ENCODE data around the gene PTCH2.
"Not testable (repeated sequence)": the region's sequence is repeated elsewhere in the genome, so short reads cannot be mapped to it uniquely, and the experiment has no call there.

Gene PTCH2

DNA sequence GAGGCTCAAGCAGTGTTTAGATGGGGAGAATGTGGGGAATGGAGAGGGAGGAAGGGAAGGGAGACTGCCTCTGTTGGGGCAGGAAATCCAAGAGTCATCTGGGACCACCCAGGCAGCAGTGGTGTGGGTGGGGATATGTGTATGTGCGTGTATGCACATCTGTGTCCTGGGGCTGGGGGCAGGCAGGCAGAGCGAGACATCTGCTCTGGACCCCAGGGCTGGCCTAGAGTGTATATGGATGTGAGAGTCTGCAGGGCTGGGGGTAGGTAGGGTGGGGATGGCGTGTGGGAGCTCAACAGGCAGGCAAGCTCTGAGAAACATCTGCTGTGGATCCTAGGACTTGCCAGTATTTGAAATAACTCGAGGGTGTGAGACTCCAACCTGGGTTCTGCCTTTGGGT is 3.5 kb downstream of the PTCH2 start:
- in situ Hi-C loops (cut with MboI; ENCODE audit: low sequenced_read_pairs): no loop called here

DNA sequence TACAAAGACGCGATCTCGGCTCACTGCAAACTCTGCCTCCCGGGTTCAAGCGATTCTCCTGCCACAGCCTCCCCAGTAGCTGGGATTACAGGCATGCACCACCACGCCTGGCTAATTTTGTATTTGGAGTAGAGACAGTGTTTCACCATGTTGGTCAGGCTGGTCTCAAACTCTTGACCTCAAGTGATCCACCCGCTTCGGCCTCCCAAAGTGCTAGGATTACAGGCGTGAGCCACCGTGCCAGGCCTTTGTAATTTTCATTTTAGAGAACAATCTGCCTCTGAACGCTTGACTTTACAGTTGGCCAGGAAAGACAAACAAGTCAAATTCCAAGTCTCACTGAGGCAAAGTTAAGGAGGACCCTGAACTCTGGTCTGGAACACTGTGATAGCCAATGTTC is 4.8 kb downstream of the PTCH2 start:
- in situ Hi-C loops (cut with MboI; ENCODE audit: low sequenced_read_pairs): not testable (repeated sequence)

DNA sequence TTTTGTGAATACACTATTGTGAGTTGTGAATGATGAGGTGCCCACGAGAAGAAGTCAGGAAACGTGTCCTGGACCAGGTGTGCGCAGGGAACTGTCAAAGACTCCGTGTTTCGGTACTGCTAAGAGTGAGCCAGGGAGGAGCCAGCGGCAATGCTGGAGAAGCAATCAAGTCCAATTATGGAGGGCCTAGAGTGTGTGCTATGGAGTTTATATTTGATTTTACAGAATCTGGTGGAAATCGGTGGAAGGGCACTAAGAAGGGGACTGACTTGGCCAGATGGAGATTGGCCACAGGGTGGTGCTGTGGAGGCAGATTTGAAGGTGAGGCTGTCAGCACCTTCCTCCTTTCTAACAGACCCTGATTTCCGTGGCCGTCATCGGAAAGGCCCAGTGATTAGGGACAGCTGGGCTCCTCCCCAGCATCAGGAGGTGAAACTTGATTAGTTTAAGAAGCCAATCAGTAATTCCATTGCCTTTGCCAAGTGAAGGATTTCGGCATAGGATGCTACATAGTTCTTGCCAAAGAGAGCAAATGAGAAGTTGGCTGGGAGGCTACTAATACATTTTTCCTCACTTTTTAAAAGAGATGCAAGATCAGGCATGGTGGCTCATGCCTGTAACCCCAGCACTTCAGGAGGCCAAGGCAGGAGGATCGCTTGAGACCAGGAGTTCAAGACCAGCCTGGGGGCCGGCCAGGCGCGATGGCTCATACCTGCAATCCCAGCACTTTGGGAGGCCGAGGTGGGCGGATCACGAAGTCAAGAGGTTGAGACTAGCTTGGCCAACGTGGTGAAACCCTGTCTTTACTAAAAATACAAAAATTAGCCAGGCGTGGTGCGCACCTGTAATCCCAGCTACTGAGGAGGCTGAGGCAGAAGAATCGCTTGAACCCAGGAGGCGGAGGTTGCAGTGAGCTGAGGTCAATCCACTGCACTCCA is 7.0 kb downstream of the PTCH2 start:
- in situ Hi-C loops (cut with MboI; ENCODE audit: low sequenced_read_pairs): no loop called here

GRCh38 chr1:44834328-44834727 is 8.7 kb downstream of the PTCH2 start:
- in situ Hi-C loops (cut with MboI; ENCODE audit: low sequenced_read_pairs): no loop called here

DNA sequence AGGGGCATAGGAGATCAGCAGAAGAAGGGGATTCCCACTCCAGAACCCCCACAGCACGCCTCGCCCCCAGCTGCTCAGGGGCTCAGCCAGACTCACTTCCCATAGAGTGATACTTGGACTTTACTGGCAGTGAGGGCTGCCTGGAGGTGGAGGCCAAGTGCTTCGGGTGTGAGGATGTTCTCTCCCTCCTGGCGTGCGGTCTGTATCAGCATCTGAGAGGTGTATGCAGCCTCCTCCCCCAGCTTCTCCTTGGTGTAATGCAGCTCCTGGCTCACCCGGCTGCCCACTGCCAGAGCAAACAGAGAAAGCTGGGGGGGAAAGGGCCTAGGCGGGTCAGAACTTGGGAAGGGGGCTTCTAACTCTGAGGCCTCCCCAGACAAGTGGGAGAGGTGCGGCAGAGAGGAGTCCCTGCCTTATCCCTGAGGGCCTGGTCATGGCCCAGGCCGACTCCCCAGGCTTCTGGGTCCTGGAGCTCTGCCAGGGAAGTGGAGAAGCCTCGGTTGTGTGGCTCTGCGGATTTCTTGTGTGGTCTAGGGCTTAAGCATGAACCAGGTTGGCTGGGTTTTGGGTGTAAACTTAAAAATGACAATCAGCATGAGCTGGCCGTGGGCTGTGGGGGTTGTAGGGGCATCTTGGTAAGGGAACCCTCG is 10.9 kb downstream of the PTCH2 start:
- in situ Hi-C loops (cut with MboI; ENCODE audit: low sequenced_read_pairs): no loop called here

GRCh38 chr1:44831516-44831915 is 11.5 kb downstream of the PTCH2 start:
- in situ Hi-C loops (cut with MboI; ENCODE audit: low sequenced_read_pairs): no loop called here

DNA sequence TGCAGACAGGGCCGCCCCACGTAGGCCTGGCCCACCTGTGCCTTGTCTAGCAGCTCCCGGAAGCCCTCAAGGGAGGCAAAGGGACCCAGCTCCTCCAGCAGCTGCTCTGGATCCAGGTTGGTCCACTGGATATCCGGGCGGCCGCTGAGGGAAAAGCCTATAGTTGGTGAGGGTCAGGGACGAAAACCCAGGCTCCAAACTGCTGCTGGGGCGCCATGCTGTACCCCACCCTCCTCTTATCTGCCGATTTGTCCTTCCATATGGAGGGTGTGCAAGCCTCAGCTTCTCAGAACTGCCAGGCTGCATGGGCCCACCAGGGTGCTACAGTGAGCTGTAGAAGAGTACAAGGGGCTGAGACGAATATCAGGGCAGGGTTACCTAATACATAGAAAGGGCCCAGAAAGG is 12.2 kb downstream of the PTCH2 start:
- in situ Hi-C loops (cut with MboI; ENCODE audit: low sequenced_read_pairs): no loop called here

DNA sequence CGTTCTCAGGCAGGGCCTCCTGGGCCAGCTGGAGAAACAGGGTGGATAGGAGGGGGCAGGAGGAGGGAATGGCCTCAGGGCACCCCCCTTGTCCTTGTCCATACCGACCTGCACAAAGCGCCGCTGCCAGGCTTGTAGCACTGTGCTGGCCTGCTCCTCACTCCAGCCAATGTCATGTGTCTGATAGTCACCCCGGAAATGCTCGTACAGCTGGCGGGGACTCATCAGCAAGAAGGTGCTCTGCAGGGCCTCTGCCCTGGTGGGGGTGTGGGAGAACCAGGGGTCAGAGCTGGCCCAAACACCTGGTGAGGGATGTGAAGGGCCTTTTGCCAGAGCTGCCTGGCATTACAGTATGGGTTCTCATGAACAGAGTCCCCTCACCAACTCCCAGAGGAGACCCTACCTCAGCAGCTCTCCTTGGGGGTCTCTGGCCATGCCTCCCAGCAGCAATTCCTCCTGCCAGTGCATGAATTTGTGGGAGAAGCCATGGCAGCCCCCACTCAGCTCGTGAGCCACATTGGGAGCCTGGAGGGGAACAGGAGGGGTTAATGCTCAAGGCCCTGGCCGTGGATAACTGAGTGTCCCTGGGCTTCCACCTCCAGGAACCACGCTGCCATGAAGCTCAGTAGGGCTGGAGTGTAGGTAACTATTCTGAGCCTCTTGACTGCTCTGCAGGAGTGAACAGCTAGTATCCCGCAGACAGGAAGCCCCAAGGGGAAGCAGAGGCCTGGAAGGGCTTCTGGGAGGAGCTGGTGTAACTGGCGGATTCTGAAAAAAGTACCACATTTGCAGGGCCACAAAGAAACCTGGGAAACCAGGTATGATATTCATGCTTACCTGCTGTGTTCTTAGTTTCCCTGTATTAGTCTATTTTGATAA is 13.3 kb downstream of the PTCH2 start:
- in situ Hi-C loops (cut with MboI; ENCODE audit: low sequenced_read_pairs): no loop called here

GRCh38 chr1:44828841-44829440 is 14.1 kb downstream of the PTCH2 start:
- in situ Hi-C loops (cut with MboI; ENCODE audit: low sequenced_read_pairs): no loop called here

DNA sequence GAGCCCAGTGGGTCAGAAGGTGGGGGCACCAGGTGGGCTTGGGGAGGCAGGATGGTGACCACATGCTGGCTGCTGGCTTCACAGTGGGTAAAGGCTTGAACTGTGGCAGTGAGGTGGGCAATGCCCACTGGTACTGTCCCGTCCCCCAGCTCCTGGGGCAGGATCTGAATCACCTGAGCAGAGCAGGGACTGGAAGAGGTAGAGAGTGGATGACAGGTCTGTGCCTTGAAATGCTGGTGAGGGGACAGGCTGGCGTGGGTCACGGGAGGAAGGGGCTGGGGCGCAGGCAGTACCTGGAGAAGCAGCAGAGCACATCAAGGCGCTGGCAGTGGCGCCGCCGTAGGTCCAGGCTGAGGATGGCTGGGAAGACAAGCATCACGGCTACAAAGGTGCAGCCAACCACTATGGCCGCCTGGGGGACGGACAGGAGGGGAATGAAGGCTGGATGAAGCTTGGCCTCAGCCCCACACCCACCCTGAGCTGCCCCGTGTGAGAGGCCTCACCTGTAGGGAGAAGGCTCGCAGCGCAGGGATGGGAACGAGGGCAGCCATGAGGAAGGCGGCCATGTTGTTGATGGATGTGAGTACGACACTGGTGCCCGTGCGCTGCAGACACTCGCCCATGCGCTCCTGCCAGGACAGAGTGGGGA is 14.9 kb downstream of the PTCH2 start:
- in situ Hi-C loops (cut with MboI; ENCODE audit: low sequenced_read_pairs): no loop called here

- in situ Hi-C loops (cut with MboI; ENCODE audit: low sequenced_read_pairs): no loop called here
Measured at GRCh38 chr1:44827197-44828002, 15.7 kb downstream of the PTCH2 start.

DNA sequence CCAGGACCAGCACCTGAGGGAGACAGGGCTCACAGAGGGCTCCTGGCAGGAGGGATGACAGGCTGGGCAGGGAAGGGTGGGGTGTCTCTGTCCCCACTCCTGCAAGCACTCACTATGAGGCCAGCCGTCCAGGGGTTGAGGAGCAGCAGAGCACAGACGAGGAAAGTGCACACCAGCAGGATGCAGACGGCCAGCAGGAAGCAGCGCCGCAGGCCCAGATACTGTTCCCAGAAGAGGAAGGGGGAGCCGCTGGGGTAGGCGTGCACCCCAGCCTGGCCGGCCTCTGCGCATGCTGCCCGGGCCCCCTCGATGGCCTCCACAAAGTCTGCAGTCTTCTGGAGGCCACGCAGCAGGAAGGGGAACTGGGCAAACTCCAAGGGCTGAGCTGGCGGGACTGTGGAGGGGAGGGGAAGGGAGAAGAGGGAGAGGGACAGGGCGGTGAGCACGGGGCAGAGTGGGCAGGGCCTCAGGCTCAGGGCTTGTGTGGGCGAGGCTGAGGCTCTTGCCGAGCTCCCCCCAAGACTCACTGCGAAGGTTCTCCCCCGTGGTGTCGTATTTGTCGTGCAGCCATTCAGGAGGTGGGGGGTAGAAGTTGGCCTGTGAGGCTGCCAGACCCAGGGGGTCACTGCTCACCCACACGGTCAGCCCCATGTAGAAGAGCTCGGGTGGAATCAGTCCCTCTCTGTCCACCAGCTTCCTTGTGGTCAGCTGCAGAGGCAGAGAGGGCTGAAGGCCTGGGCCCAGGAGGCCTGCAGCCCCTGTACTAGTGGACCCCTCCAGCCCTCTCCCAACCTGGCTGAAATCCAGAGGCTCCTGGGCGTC is 16.5 kb downstream of the PTCH2 start:
- in situ Hi-C loops (cut with MboI; ENCODE audit: low sequenced_read_pairs): no loop called here

DNA sequence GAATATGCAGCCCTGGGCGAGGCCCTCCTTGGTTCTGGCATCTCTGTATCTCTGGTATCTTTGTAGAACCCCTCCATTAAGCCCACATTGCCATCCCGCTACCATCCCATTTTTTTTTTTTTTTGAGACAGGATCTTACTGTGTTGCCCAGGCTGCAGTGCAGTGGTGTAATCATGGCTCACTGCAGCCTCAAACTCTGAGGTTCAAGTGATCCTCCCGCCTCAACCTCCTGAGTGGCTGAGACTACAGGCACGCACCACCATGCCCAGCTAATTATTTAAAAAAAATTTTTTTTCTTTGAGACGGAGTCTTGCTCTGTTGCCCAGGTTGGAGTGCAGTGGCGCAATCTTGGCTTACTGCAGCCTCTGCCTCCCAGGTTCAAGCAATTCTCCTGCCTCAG is 18.7 kb downstream of the PTCH2 start:
- in situ Hi-C loops (cut with MboI; ENCODE audit: low sequenced_read_pairs): not testable (repeated sequence)

DNA sequence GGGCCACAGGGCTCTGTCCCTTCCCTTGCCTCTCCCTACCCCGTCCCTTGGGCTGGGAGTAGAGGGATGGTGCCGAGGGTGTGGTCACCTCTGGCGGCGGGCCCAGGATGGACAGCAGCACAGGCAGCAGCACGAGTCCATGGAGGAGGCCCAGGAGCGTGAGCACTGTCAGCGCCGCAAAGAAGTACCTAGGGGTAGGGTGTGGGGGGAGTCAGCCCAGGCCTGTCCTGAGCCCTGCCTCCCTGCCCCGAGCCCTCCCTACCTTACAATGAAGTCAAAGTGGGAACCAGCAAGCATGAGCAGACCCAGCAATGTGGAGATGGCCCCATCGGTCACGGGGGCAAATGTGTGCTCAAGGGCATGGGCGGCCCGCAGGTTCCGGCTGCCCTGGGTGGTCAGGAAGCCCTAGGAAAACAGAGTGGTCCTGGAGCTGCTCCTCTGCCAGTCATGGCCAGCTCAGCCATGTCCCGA is 20.0 kb downstream of the PTCH2 start:
- in situ Hi-C loops (cut with MboI; ENCODE audit: low sequenced_read_pairs): no loop called here

DNA sequence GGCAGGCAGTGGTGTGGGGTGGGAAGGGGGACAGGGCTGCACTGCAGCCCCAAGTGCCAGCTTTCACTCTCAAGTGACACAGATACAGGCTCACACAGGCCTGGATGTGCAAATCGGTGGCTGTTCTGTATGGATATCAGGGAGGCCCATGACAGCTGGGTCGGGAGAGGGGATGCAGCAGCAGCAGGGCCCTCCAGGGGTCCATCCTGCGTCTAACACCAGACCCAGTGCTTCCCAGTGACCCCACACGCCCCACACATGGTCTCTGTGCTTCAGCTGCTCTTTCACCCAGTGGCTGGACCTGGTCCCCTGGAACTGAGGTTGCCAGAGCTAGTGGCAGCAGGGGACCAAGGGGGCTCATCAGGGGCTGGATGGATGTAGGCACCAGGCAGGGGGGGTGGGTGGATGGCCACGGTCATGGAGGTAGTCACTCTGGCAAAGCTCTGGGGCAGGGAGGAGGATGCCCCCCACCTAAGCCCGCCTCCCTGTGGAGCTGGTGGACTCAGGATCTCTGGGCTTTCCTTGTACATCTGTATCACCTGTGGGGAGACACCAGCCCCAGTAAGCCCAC is 20.8 kb downstream of the PTCH2 start:
- in situ Hi-C loops (cut with MboI; ENCODE audit: low sequenced_read_pairs): no loop called here

DNA sequence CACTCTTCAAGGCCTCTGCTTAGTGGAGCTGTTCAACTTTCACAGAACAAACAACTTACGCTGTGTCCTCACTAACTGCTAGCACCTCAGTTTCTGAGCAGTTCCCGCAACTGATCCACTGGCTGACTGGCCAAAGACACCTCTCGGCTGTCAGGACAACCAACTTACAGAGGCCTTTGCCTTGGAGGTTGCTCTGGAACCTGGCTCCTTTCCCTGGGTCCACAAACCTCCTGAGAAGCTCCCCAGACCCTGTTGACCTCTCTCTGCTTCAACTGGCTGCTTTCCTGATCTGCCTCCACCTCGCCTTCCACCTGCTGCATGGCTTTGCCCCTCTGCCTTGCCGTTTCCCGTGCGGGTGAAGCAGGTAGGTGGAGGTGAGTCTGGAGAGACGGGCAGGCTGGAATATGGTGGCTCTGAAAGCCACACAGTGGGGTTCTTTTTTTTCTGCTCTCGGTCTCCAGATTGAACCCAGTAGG is 21.8 kb downstream of the PTCH2 start:
- in situ Hi-C loops (cut with MboI; ENCODE audit: low sequenced_read_pairs): no loop called here

DNA sequence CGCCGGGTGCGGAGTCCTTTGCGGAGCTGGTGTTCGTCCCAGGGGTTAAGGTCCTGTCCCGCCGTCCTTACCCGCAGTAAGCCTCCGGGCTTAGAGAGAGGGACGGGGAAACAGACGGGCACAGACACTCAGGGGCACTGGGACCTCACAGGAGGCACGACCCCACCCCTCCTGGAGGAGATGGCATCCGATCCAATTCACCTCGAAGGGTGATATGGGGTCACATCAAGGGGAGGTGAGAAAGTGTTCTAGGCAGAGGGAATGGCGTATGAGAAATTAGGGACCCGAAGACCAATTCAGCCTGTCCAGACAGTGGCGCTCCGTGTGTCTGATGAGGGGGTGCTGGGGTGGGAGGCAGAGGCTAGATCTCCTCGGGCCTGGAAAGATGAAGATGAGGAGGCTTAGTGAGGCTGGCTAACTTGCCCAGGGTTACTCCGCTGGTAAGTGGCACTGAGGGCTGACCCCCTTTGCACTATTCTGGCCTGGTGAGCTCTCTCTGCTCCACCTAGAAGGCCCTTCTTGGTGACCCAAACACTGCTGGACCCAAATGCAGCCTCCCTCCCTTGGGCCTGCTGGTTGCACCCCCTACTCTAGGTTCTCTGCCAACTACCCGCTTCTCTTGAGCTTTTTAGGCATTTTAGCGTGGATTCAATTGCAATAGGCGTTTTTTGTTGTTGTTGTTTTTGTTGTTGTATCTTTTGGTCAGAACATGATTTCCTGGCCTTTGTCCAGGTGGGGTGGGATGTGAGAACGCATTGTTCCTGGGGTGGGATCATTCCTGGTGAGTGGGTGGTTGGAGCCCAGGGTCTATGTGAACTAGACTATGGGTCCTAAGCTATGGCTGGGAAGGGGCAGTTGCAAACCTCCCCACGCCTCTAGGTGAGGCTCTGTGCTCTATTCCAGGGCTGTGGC is 22.5 kb downstream of the PTCH2 start:
- in situ Hi-C loops (cut with MboI; ENCODE audit: low sequenced_read_pairs): no loop called here

Data from hTERT RPE-1 (cell line).